Measurements from ENCODE around the gene PAK4.

PAK4 gene

DNA sequence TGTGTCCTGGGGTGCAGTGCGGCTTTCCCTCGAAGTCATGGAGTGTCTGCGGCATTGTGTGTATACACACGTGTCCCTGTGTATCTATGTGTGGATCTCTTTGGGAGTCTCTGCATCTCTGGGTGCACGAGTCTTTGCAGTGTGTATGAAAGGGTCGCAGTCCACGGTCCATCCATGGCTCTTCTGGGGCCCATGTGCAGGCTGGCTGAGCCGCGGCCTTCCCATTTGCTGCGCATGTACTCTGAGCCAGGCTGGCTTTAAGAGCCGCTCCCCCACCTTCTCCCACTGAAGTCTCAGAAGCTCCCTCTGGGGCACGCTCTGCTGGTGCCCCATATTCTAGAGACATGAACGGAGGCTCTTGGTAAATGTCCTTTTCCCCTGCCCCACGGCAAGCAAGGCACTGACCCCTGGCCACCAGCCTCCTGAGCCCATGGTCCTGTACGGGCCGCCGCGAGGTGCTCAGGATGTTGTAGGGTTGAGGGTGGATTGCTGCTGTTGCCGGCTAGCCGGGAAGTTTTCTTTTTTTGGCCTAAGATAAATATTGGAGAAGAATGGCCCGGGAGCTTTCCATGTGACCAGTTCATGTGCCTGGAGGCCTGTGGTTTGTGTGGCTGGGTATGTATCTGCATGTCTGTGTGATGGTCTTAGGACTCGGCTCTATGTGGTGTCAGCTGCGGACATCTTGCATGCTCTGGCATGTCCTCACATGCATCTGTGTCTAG is 31.9 kb downstream of the PAK4 start:
- TF ChIP-seq, protein P1, sequence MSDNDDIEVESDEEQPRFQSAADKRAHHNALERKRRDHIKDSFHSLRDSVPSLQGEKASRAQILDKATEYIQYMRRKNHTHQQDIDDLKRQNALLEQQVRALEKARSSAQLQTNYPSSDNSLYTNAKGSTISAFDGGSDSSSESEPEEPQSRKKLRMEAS (IDR thresholded peaks at IDR 0.05; ENCODE audit: low read depth, low read length): no peak
- TF ChIP-seq, protein P2, sequence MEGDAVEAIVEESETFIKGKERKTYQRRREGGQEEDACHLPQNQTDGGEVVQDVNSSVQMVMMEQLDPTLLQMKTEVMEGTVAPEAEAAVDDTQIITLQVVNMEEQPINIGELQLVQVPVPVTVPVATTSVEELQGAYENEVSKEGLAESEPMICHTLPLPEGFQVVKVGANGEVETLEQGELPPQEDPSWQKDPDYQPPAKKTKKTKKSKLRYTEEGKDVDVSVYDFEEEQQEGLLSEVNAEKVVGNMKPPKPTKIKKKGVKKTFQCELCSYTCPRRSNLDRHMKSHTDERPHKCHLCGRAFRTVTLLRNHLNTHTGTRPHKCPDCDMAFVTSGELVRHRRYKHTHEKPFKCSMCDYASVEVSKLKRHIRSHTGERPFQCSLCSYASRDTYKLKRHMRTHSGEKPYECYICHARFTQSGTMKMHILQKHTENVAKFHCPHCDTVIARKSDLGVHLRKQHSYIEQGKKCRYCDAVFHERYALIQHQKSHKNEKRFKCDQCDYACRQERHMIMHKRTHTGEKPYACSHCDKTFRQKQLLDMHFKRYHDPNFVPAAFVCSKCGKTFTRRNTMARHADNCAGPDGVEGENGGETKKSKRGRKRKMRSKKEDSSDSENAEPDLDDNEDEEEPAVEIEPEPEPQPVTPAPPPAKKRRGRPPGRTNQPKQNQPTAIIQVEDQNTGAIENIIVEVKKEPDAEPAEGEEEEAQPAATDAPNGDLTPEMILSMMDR (IDR thresholded peaks at IDR 0.05; ENCODE audit: low read depth, low read length): no peak
- H3K4me3 ChIP-seq (ENCODE audit: low read depth, low read length): no peak overlapping the region
- no peak for DNase-seq (ENCODE audit: low read depth)

DNA sequence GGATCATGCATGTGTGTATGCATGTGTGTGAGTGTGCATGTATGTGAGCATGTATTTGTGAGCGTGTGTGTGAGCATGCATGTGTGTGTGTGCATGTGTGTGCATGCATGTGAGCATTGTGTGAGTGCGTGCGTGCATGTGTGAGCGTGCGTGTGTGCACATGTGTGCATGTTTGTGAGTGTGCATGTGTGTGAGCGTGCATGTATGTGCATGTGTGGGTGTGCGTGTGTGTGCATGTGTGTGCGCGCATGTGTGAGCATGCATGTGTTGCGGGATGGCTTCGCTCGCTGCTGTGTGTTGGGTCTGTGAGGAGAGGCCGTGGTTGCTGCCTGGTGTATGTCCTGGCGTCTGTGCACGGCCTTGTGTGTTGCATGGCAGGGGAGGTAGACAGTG is 32.4 kb downstream of the PAK4 start:
- no peak overlapping the region for H3K4me3 ChIP-seq (ENCODE audit: low read depth, low read length)
- TF ChIP-seq, protein P1 (IDR thresholded peaks at IDR 0.05; ENCODE audit: low read depth, low read length): no peak
- TF ChIP-seq POLR2A (IDR thresholded peaks at IDR 0.05; ENCODE audit: extremely low read depth, insufficient read length) (no peak), MYC (IDR thresholded peaks at IDR 0.05; ENCODE audit: low read depth, low read length) (no peak)
- TF ChIP-seq, protein P2 (IDR thresholded peaks at IDR 0.05; ENCODE audit: low read depth, low read length): no peak
- no peak for DNase-seq (ENCODE audit: low read depth)

DNA sequence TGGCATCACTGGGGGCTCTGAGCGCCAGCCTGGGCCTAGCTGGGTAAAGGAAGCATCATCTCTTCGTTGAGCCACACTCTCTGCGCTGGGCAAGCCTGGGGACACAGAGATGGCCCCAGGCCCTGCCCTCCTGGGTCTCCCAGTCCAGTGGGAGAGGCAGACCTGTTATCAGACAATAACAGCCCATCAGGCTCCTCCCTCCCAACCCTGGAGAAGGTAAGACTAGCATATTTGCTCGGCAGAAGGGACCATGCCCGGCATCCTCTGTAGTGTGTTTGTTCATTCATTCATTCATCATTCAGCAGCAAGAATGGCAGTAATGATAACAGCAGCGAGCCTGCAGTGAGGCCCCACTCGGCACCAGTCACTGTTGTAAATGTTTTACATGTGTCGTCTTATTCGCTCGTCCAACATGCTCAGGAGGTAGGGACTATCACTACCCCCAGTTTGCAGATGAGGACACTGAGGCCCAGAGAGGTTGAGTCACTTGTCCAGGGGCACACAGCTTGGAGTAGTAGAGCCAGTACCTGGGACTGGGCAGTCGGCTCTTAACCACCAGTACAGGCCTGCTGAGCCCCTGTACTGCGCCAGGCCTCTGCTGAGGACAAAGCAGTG is 33.2 kb downstream of the PAK4 start:
- DNase-seq (ENCODE audit: low read depth): no peak
- H3K4me3 ChIP-seq (ENCODE audit: low read depth, low read length): no peak overlapping the region

DNA sequence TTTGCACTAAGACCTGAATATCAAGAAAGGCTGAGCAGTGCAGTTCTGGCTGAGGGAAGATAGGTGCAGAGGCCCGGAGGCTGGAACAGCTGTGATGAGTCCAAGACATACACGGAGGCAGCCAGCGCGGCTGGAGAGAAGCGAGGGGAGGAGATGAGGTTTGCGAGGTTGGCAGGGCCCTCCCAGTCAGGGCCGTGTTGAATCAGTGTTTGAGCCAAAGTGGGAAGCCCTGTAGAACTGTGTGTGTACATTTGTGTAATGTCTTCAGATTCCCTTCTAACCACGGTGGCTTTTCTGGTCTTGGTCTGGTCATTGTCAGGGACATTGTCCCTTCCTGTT is 34.9 kb downstream of the PAK4 start:
- H3K4me3 ChIP-seq (ENCODE audit: low read depth, low read length): no peak overlapping the region
- no peak for DNase-seq (ENCODE audit: low read depth)
- TF ChIP-seq POLR2A (IDR thresholded peaks at IDR 0.05; ENCODE audit: extremely low read depth, insufficient read length) (no peak), MYC (IDR thresholded peaks at IDR 0.05; ENCODE audit: low read depth, low read length) (no peak)
- TF ChIP-seq, protein P1 (IDR thresholded peaks at IDR 0.05; ENCODE audit: low read depth, low read length): no peak
- TF ChIP-seq, protein P2 (IDR thresholded peaks at IDR 0.05; ENCODE audit: low read depth, low read length): no peak

More for the DNA sequence above, 33.2 kb downstream of the PAK4 start:
- TF ChIP-seq POLR2A (IDR thresholded peaks at IDR 0.05; ENCODE audit: extremely low read depth, insufficient read length): no peak
- TF ChIP-seq, protein P2 (IDR thresholded peaks at IDR 0.05; ENCODE audit: low read depth, low read length): no peak
- TF ChIP-seq, protein P1 (IDR thresholded peaks at IDR 0.05; ENCODE audit: low read depth, low read length): no peak
- no peak for TF ChIP-seq MYC (IDR thresholded peaks at IDR 0.05; ENCODE audit: low read depth, low read length)

DNA sequence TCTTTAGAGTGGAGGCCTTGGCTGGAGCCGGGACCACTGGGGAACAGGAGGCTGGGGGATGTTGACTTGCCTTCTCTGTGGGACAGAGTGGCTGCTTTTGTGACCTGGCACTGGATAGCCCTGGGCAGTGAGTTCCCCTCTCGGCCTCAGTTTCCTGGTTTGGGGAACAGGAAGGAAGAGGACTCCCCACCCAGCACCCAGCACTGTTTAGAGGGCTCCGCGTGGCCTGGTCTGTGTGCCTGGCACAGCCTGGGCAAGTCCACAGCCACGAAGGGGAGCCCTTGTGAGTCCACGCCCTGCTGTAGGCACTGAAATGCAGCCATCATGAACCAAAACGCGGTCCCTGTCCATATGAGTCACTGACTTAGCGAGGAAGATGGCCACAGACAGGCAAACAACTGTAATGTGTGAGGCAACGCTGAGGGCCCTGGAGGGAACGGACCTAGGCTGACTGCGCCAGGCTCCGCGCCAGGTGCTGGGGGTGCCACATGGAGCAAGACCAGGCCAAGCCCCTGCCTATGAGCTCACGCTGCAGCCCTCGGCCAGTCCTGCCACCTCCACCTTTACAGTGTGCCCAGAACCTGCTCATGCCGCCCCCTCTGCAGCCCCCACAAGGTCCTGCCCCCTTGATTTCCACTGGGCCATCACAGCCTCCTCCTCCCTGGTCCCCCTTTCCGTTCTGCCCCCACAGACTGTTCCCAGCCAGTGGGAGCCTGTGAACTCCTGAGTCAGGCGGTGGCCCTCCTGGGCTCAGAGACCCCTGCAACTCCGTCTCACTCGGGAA is 35.5 kb downstream of the PAK4 start:
- H3K4me3 ChIP-seq (ENCODE audit: low read depth, low read length): no peak overlapping the region
- DNase-seq (ENCODE audit: low read depth): peak; percentile 5
- TF ChIP-seq POLR2A (IDR thresholded peaks at IDR 0.05; ENCODE audit: extremely low read depth, insufficient read length): no peak
- TF ChIP-seq, protein P1 (IDR thresholded peaks at IDR 0.05; ENCODE audit: low read depth, low read length): no peak
- no peak for TF ChIP-seq MYC (IDR thresholded peaks at IDR 0.05; ENCODE audit: low read depth, low read length)
- TF ChIP-seq, protein P2 (IDR thresholded peaks at IDR 0.05; ENCODE audit: low read depth, low read length): no peak

Data from NB4 (cell line).